GM19193 (cell line): ENCODE measurements around the gene NAA30.
A peak's percentile ranks its signal among the peaks of the same experiment; 100 is the strongest.

Source experiments
- POLR2A ChIP-seq: IDR thresholded peaks from 4 replicates; pipeline ENCODE4 v1.6.1; 2011; ENCODE audit not compliant: insufficient read depth, insufficient read length; ENCODE audit errors: extremely low read depth

The NAA30 gene

DNA sequence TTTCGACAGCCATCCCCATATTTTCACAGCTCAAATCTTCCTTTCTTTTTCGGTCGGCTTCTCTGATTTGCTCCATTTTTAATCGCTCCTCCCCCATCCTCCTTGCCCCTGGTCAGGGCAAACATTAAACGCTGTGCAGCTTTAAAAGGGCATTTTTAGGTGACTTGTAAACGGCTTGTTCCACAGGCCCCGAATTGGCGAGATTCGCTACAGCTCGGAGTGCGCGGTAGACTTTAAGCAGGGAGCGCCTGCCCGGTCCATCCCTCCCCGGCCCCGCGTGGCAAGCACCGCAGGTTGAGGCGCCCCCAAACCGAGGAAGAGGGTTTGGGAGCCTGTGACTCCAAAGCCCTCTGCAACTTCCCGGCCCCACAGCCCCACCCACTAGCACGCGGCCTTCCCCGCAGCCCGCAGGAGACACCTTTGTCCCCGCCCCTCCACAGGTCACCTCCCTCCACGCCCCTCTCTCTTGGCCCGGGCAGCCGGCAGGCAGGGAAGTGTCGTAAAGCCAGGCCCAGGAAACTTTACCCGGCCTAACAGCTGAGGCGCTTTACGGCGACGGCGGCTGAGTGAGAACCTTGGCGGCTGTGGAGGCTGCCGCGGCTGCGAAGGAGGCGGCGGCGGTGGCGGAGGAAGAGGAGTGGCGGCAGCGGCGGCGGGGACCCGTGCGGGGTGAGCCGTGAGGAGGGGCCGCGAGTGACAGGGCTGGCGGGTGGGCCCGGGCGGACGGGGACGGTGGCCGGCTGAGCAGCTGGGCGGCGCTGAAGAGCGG is at the start of gene NAA30:
TSS of gene NAA30 (plus strand) at position 550 of the 769 bp plus-strand sequence. CDS start 372 bp downstream, outside the sequence.
- peak; percentile 78 for TF ChIP-seq POLR2A

DNA sequence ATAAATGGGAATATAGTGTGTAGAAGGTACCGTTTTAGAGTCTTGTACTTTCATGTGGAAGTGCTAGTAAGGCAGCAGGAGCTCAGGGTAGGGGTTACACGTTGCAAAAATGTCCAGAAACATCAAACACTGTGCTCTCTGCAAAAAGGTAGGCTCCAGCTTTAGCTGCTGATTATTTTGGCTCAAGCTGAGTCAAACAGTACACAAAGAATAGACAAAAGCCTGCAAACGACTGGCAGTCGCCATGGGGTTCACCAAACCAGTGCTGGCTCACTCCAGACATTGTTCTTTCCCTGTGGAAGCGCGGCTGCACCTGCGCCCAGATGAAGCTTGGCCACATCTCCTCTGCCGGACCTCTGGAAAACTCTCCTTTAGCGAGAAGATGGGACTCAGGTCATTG is 45.3 kb upstream of the NAA30 start:
- no peak for TF ChIP-seq POLR2A

DNA sequence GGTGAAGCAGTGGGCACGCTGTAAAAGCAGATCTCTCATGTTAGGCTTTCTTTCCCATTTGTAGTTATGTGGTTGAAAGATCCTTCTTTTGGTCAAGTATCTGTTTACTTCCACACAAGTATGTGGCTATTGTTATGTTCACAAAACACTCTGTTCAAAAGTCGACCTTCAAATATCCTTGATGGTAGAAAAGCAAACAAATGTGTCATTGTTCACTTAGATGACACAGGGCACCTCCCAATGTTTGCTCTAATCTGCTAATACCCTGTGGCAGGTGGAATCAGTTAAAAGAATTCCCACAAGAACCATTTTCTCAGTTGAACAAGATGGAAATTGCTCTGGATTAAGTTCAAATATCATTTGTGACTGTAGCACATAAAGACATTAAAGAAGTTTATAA is 43.6 kb upstream of the NAA30 start:
- TF ChIP-seq POLR2A = no peak

DNA sequence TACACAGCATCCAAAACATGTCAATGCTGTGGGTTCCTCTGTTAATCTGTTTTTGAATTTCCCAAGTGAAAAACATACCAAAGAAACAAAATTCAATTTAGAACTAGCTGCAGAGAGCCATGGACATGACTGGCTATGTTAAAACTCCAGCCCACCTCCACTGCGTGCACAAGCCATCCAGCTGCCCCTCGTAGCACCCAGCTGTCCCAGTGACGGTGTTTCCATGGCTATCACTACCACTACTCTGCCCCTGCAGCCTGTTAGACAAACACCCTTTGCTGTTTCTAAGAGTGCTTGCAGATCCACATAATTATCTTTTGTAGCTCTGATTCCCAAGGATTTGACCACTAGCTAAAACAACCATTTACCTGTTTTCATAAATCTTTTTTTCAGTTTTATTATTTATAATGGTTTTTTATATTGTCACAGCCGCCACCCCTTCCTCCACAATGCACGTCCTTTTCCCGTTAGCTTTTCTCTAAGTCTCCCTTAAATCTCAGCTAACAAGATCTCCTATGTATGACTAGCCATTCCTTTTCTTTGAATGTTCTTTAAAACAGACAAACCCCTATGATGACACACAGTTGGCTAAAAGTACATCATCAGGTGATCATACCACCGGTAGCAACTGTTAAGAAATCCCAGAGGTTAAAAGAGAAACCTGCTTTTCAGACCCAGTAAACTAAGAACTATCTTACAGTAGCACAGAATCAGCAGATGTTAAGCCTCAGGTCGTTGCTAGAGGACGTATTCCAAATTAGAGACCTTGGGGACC is 37.8 kb upstream of the NAA30 start:
- TF ChIP-seq POLR2A = no peak

DNA sequence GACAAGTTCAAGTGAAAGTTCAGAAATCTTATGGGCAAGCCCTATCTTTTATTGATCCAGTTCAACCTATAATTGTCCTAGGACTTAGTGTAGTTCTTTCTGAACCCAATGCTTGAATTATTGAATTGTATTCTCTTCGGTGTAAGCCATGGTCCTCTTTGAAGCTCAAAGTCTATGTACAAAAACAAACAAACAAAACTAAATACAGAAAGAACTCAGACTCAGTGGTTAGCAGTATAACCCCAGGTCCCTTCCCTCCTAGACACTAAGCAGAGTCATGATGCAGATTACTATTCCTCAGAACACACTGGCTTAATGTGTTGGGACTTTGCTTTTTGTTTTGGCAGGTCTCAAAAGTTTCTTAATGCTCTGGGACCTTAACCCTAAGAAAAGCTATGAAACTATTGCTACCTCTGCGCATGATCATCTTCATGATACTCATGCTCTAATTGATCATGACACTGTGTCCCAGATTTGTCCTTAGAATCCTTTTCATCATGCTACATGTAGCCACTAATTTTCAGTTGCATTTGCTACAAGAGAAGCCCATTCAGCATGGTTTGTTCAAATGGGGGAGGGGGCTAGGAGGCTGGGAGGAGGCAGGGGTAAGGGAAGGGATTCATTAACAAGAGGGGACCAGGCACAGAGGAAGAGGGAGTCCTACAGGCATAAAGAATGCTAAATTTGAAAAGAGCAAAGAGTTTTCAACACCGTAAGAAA is 35.1 kb upstream of the NAA30 start:
- TF ChIP-seq POLR2A = no peak

DNA sequence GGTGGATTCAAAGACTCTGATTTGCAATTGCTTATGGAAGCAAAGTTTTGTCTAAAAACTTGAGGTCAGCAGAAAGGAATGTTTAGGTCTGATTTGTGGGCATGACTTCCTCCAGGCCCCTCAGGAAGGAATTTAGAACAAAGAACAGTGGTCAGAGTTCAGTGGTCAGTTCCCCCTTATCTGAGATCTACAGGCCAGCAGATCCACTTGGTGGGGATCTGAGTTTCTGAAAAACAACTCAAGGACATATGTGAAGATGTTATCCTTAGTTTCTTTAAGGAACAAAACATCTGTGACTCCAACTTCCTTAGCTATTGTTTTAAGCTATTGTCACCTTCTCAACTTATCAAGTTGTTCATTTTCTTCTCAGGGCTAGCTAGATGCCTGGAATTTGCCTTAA is 28.0 kb upstream of the NAA30 start:
- TF ChIP-seq POLR2A = no peak

DNA sequence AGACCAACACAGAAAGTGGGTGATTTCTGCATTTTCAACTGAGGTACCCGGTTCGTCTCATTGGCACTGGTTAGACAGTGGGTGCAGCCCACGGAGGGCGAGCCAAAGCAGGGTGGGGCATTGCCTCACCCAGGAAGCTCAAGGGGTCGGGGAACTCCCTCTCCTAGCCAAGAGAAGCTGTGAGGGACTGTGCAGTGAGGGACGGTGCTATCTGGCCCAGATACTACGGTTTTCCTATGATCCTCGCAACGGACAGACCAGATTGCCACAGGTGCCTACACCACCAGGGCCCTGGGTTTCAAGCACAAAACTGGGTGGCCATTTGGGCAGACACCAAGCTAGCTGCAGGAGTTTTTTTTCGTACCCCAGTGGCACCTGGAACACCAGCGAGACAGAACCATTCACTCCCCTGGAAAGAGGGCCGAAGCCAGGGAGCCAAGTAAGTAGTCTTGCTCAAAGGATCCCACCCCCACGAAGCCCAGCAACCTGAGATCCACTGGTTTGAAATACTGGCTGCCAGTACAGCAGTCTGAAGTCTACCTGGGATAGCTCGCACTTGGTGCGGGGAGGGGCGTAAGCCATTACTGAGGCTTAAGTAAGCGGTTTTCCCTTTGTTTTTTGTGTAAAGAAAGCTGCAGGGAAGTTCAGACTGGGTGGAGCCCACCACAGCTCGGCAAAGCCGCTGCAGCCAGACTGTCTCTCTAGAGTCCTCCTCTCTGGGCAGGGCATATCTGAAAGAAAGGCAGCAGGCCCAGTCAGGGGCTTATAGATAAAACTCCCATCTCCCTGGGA is 25.5 kb upstream of the NAA30 start:
- TF ChIP-seq POLR2A = no peak

DNA sequence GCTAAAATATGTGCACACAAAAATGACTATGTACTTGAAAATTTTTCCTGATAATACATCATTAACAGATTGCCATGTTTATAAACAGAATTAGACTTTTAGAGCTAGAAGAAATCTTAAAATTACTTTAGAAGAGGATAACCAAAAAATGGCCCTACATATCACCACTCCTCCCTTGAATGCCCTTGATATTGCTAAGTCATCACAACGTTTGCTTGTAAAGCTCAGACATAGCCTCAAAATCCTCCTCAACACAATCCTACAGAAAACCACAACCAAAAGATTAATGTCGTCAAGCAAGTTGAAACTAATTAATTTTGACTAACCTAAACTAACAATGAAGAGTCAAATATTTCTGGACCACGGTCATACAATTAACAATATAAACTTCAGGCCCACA is 19.4 kb upstream of the NAA30 start:
- no peak for TF ChIP-seq POLR2A

DNA sequence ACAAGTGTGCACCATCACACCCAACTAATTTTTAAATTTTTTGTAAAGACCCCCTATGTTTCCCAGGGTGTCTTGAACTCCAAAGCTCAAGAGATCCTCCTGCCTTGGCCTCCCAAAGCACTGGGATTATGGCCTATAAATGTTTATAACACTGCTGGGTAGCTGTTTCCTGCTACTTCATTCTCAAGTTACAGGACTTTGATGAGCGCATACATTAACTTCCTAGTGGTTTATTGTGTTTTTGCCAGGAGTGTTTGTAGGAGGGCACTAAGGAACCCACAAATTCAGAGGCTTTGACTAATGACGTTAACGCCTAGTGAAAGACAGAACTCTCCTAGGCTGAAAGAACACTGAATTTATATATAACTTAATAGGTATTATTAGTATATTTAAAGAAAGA is 15.2 kb upstream of the NAA30 start:
- no peak for TF ChIP-seq POLR2A

DNA sequence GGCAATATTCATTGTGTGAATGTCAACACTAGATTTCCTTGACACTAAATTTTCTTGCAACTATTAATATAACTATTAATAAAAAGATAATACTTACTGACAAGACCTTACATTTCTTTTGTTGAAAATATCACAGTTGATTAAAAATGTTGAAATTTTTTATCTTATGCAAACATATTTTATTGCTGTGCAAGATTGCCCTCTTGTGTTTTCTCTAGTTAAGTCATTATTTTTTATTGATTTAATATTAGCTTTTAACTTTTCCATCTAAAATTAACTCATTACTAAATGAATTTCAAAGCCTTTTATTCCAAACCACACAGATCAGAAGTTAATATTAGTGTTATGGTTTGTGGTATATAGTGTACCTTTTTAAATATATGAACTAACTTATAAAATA is 11.7 kb upstream of the NAA30 start:
- no peak for TF ChIP-seq POLR2A

DNA sequence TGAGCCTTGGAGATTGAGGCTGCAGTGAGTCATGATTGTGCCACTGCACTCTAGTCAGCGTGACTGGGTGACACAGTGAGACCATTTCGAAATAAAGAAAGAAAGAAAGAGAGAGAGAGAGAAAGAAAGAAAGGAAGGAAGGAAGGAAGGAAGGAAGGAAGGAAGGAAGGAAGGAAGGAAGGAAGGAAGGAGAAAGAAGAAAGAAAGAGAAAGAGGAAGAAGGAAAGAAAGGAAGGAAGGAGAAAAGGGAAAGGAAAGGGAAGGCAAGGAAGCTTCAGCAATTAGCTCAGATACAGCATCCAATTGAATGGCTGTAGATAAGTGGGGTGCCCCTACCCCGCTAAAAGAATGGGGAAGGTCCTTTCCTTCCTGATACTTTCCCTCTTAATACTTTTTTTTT is 9.5 kb upstream of the NAA30 start:
- TF ChIP-seq POLR2A = no peak

DNA sequence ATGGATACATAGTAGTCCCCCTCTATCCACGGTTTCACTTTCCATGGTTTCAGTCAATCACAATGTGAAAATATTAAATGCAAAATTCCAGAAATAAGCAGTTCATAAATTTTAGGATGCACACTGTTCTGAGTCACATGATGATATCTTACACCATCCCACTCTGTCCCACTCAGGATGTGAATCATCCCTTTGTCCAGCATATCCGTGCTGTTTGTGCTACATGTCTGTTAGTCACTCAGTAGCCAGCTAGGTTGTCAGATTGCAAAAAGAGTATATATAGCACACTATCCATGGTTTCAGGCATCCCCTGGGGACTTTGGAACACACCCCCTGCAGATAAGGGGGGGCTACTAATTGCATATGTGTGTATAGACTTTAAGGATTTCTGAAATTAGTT is 8.1 kb upstream of the NAA30 start:
- TF ChIP-seq POLR2A = no peak

DNA sequence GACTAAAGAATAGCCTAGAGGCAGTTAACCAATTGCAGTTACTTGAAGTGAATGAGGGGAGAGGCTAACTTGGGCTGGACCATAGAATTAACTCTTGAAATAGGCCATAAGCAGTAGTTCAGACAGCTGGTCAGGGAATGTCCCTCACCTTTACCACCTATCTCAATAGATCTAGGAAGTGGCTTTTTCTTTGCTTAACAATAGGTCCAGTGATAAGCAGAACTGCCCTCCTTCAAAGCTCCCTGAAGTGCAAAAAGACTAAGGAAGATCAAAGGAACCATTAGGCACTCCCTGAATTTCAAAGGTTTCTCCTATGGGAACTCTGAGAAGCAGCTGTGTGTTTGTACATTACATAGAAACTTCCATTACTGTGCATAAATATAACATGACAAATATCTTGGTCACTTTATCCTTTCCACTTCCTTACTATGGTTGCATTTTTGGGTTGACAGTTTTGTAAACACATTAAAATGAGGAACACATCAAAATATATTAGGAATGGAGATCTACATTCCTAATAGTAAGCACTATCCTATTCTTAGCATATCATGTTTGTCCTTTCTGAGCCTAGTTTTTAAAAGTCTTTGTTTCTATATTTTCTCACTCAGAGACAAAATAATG is 7.2 kb upstream of the NAA30 start:
- no peak for TF ChIP-seq POLR2A

DNA sequence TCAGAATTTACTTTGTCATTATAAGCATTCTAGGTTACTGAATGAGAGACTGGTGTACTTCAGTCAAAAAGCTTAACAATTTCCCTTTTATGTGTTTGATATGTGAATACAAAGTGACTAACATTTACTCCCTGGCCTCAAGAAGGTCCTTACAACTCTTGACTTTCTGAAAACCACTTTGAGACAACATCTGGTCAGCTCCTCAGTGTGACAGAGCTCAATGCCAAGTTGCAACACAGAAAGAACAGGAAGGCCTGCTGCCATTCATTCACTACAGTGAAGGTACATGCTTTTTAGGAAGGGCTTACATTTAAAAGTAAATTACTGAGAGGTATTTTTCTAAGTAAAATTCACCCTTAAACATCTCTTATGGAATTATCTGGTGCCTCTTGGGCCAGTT is 2.3 kb upstream of the NAA30 start:
- no peak for TF ChIP-seq POLR2A
